Mucosa of stomach (tissue), 1 donor: ENCODE measurements around the gene FAM120A.

Experiments used
- H3K27me3 ChIP-seq: one replicate; pipeline ENCODE4 v1.7.0; 2013; ENCODE audit warnings: mild to moderate bottlenecking, low read length; ENCODE audit not compliant: control insufficient read depth, insufficient read depth
- H3K36me3 ChIP-seq: one replicate; pipeline ENCODE4 v1.7.0; 2013; ENCODE audit warnings: low read length; ENCODE audit not compliant: control insufficient read depth, insufficient read depth
- H3K4me1 ChIP-seq: one replicate; pipeline ENCODE4 v1.7.0; 2013; ENCODE audit warnings: mild to moderate bottlenecking, low read length; ENCODE audit not compliant: control insufficient read depth, insufficient read depth
- H3K4me3 ChIP-seq: one replicate; pipeline ENCODE4 v1.7.0; 2013; ENCODE audit warnings: low read length
- H3K9ac ChIP-seq: one replicate; pipeline ENCODE4 v1.7.0; 2013; ENCODE audit warnings: mild to moderate bottlenecking, low read length, moderate library complexity
- H3K9me3 ChIP-seq: one replicate; pipeline ENCODE4 v1.7.0; 2013; ENCODE audit warnings: mild to moderate bottlenecking, low read length, moderate library complexity; ENCODE audit not compliant: control insufficient read depth
- donor health status: Pancreatic carcinoma.

The FAM120A gene

GRCh38 chr9:93613791-93614190, 162.3 kb downstream of the FAM120A start:
- H3K36me3 ChIP-seq: no peaks in the 10 kb centered on the region
- no peak overlapping the region for H3K9ac ChIP-seq
- no peaks in the 10 kb centered on the region for H3K27me3 ChIP-seq
- H3K4me1 ChIP-seq: no peaks in the 10 kb centered on the region
- no peak overlapping the region for H3K4me3 ChIP-seq
- H3K9me3 ChIP-seq: no peaks in the 10 kb centered on the region

GRCh38 chr9:93614830-93615468, 163.5 kb downstream of the FAM120A start:
- H3K9me3 ChIP-seq: no peaks in the 10 kb centered on the region
- H3K4me1 ChIP-seq: no peaks in the 10 kb centered on the region
- H3K4me3 ChIP-seq: no peak overlapping the region
- no peaks in the 10 kb centered on the region for H3K36me3 ChIP-seq
- no peaks in the 10 kb centered on the region for H3K27me3 ChIP-seq
- H3K9ac ChIP-seq: no peak overlapping the region
